Stimulated activated CD8-positive, alpha-beta memory T cell treated with anti-CD3 and anti-CD28 coated beads, Interleukin-7, amount 100 ng/mL, for 24 hours (primary cell): ENCODE results near the gene PPM1L.
"Not testable (repeated sequence)": the region's sequence is repeated elsewhere in the genome, so short reads cannot be mapped to it uniquely, and the experiment has no call there.

Experiments used
- DNase-seq: peaks from one replicate; pipeline ENCODE4 v3.0.0-alpha.2; 2020; ENCODE audit warnings: low read depth

PPM1L gene

DNA sequence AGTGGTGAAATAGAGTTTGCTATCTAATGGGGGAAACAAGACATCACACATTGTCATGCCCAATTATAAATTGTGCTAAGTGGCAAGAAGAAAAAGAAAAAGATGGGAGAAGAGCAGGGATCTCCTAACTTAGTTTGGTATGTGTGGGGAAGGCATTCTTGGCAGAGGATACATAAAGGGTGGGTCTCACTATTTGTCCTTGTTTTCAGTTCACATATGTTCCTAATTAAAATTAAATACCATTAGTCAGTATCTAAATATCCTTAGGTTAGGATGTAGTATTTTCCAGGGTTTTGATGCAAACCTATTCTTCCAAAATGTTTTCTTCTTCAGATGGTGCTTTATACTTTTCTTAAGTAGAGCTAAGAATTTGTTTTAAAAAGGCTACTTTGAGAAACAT, 175.4 kb downstream of the PPM1L start:
- no peak for DNase-seq

DNA sequence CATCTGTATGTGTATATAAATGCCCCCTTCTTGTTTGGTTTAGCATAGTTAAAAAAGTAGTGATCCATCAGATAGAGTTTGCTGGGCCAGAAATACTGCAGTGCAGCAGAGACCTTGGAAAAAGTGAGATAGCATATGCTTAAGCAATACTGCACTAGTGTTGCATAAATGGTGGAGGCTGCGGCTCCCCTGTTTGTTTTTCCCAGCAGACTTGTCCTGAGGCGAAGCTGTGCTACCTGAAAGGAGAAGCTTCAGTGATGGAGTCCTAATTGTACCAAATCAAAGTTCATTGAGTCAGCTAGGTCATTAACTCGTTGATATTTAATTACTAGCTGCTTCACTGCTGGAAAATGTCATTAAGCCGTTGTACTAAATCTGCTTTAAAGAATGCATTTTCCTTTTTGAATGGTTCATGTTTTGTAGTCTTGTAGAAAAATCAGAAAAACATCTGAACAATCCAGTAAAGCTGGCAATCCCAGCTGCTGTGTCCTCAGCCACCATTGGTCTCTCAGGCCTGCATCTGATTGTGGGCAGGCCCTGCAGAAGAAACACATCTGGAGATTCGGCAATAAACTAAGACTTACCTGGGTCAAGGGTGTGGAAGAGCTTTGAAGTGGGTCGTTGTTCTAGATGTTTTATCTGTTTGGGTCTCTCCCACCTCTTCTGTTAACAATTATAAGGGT, 179.5 kb downstream of the PPM1L start:
- DNase-seq, result no peak

DNA sequence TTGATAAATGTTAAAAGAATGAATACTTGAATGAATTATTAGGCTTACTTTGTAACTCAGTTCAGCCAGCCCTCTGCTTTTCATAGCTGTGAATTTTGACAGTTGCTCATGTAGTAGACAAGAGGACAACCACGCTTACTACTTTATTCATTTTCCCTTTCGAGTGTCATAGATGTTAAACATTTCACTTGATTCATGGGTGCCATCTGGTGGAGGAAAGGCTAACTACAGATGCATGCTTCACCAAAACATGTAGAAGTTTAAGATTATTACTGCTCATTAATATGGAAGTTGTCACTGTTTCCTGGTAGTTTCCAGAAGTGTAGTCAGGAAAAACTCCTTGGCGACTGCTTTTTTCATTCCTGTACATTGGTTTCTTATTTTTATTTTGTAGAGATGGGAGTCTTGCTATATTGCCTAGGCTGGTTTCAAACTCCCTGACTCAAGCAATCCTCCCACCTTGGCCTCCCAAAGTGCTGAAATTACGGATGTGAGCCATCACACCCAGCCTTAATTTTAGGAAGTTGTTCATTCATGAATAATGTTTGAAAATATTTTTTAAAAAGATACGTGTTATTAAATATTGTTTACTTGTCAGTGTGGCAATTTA, 186.0 kb downstream of the PPM1L start:
- peak; percentile 53 for DNase-seq

DNA sequence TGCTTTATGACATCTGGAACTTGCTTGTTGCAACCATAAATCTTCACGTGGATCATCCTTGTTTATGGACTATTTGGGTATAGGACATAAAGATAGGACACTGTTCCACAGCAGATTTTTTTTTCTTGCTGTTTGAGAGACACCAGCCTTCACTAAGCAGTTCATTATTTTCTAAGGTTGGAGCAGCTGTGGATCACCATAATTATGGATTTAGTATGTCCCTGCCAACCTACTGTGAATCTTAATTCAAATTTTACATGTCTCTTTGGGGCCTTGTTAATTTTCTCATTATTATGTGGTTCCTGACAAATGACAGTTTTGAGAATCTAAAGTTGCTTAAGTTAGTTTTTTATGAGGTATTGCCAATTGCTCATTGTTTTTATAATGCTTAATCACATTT, 188.0 kb downstream of the PPM1L start:
- DNase-seq, result no peak

DNA sequence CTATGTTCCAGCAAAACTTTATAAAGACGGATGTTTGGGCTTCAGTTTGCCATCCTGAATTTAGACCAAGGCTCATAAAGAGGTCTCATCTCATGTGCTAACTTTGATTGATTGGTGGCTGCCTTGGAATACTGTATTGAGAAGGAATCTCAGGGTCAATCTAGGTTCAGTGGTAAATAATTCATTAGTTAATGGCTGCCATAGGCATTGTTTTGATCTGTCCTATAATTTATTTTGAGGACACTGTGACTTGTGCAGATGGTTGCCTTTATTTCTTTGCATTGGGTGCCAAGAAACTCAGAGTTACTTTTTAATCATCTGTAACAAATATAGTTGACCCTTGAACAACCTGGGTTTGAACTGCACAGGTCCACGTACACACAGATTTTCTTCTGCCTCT, 189.3 kb downstream of the PPM1L start:
- DNase-seq, result no peak

DNA sequence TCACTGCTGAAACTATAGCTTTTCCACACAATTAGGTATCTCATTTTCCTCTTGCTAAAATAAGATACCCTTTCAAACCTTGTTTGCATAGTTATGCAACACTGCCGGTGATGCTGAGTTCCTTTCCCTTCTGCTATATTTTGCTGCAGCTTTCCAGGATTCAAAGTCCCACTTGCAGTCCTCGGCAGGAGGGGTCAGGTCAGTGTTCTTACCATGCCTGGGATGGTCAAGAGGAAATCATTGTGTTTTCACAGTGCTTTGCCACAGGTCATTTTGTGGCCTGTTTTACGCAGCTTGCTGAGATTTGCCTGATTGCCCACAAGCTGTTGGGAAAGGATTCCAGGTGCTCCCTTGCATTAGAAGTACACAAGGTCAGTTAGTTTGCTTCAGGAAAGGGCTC, 192.2 kb downstream of the PPM1L start:
- no peak for DNase-seq

DNA sequence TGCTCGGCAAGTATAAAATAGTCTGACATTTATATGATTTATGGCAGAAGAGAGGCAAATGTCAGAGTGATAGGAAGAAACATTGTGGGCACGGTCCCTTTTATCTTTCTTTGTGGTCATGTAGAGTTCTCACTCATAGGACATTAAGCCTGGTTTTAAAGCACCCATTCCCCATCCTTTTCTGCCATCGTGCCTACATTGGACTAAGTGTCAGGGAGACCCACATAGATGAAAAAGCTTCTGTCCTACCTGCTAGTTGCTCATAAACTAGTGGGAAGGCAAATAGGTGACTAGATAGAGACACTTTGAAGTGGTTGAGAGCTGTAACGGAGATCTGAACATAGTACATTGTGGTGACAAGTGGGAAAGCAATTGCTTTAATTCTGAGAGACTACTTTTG, 193.4 kb downstream of the PPM1L start:
- DNase-seq, result no peak

DNA sequence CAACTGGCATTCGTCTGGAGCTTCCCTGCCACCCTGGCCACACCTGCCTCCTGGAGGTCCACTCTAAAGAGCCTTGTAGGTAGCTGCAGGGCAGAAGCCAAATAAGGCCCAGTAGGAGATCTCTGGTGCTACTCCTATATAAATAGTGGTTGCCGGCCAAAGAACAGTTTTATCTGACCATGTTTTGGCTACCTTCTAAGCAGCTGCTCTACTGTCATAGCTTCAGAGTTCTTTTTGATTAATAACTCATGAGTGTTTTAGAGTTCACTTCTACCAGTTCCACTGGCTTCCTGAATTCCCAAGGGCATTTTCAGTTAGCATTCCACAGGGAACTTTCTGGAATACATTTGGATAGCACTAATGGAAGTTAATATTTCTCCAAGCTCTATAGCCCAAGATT, 194.5 kb downstream of the PPM1L start:
- no peak for DNase-seq

DNA sequence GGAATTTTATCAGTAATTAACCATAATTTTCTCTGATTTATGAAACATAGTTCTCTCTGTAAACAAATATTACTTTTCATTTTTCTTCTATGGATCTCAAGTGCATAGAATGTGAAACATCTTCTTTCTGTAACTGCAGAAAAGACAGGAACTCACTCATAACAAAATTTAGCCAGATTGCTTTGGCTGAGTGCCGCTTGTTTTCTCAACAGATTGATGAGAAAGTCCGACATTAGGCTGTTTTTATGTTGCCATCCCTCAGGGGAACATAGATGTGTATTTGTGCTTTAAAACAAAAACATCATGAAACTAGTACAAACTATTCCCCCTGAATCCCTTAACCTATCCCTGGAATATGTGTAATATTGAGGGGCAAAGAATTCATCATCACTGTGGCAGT, 194.9 kb downstream of the PPM1L start:
- DNase-seq, result no peak

DNA sequence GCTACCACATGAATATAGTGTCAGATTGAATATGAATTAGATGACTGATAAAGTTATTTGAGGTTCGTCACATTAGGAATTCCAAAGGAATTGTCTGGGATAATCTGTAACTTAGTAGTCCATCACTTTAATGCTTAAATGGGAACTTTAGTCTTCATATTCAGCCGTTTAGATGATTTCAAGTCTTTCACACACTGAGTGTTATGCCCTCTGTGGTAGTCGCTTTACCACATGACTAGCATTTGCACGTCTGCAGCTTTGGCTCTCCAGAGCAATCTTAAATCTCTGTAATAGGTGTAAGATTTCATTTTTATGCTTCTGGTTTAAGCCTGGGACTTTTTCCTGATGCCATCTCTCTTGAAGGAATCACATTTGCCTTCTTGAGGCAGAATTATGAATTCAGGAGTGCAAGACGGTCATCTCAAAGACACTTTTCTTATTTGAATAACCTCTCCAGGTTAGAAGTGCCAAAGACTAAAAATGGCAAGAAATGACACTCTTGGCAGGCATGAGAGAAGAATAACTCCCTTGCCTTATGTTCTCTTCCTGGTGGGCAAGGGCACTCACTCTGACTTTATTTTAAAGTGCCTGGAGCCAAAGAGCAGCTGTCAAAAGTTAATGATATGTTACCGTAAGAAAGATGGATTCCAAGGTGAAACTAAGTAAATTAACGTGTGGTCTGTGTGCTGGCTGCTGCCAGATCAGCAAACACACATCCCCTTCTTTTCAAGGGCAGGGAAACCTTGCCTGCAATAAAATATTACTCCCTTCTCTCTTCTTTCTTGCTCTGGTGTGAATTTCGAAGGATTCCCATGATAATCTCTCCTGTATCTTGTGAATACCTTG, 195.8 kb downstream of the PPM1L start:
- DNase-seq, result no peak

DNA sequence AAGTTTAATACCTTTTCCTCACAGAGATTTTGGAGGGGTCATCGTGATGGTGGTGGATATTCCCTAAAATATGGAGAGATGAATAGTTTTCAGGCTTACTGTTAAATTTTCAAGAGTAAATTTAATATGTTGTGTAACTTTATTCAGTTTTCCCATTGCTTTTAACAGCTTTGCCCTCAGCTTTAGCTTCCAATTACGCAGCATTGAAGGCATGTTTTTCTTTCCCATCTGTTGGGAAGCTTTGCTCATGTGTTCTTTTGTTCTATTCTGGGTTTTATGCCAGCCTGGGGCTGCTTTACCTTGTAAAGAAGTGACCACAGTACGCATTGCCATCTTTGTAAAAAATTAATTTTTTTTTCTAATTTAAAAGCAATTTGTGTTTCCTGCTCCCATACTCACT, 197.7 kb downstream of the PPM1L start:
- no peak for DNase-seq

DNA sequence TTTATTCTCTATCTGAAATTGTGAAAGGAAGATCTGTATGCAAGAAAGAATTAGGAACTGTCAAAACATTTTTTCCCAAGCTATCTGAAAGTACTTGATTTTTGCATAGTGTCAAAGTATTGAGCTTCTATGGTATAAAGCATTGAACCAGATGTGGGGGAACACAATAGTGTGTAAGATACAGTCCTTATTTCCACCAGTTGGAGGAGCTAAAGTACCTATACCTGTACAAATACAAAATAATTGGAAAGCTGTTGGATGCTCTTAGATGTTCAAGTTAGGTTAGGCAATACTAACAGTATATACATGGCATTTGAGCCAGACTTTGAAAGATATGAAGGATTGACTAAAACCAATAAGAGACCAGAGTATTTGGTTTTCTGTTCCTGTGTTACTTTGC, 200.8 kb downstream of the PPM1L start:
- DNase-seq, result no peak

DNA sequence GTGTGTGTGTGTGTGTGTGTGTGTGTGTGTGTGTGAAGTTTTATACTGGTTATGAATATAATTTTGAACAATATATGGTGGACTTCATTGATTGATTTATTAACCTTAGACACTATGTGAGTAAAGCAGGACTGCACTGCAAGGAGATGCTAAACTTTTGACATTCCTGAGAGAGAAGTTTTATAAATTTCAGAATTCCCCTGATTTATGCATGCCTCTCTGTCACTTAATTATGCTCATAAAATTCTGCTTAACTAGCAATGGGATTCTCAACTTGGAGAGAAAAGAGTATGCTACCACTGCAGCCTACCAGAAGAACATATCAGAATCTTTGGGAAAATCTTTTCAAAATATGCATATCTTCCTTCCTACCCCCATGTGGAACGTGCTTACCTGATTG, 204.5 kb downstream of the PPM1L start:
- no peak for DNase-seq

DNA sequence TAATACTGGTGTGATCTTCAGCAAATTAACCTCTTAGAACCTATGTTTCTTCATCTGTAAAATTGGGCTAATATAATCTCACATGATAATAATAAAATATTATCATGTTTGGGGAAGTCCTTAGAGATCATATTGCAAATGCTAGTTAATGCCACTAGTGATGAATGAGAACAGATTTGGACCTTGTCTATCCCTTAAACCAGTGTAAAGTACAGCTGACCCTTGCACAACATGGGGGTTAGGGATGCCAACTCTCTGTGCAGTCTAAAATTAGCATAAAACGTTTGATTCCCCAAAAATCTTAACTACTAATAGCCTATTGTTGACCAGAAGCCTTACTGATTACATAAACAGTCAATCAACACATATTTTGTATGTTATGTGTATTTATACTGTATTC, 207.9 kb downstream of the PPM1L start:
- no peak for DNase-seq

DNA sequence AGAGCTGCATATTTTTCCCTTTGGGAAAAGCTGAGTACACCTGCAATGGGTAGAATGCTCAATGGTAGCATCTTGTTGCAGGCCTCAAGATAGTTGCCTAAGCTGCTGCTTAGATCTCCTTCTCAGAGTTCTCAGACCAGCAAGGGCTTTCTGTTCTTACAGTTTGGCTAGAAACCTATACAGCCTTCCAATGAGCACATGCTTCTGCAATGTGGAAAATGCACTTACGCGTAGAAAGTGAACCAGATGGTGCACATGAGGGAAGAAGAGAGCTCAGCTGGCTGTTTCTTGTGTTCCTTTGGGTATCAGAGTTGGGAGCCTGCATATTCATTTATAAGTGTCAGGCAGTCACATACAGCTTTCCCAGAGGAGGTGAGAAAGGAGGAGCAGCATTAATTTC, 212.7 kb downstream of the PPM1L start:
- DNase-seq, result no peak

DNA sequence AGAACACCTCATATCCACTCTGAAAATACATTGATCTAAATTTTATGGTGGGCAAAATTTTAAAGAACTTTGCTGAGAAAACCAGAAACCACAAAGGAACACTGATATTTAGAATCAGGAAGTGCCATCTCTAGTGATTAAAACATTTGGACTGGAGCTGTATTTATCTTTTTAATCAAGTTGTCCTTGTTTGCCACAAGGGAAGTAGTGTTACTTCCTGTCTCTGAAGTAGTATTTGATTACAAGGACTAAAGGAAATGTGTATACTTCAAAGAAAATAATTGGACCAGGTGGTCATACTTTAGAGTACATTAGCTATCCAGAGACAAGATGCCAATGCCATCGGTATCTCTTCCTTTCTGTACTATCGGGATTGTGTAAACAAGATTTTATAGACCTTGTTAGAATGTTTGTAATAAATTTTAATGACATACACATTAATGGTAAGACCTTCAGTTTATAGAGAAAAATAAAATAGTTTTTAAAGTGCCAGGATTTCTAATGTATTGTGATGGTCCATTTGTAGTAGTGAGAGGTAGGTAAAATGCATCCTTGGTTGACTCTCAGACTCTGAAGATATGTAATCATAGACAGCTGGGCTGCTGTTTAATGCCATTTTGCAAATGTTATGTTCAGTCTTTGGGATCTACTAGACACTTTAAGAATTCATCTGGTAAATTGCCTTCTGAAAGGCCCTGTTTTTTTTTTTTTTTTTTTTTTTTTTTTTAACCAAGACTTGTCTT, 217.2 kb downstream of the PPM1L start:
- DNase-seq, result no peak

DNA sequence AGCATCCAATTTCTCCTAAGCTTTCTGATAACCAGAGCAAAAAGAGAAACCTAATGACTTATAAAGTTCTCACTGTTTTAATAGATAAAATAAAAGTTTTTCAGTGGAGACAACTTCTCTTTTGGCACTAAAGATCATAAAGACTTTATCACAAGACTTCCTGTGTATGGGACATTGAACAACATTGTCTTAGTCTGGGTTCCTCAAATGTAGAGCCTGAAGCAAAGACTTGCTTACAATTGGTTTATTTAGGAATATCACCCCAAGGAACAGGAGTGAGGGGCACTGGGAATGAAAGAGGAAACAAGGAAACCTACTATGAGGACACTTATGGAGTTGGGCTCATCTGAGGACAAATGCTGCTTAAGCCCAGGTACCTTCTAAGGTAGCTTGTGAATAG, 221.7 kb downstream of the PPM1L start:
- DNase-seq, result no peak

DNA sequence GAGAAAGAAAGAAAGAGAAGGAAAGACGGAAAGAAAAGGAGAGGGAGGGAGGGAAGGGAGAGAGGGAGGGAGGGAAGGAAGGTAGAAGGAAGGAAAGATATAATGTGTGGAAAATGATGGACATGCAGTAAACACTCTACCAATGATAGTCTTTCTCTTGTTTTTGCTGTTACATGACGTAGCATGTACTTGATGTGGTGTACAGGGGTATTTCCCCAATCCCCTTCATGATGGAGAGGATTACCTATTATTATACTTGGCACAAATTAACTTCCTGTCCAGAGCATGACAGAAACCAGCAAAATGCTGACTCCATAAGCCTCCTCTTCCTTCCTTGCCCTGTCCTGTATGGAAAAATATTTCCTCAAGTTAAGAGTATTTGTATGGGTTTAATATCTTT, 224.7 kb downstream of the PPM1L start:
- DNase-seq, result no peak

DNA sequence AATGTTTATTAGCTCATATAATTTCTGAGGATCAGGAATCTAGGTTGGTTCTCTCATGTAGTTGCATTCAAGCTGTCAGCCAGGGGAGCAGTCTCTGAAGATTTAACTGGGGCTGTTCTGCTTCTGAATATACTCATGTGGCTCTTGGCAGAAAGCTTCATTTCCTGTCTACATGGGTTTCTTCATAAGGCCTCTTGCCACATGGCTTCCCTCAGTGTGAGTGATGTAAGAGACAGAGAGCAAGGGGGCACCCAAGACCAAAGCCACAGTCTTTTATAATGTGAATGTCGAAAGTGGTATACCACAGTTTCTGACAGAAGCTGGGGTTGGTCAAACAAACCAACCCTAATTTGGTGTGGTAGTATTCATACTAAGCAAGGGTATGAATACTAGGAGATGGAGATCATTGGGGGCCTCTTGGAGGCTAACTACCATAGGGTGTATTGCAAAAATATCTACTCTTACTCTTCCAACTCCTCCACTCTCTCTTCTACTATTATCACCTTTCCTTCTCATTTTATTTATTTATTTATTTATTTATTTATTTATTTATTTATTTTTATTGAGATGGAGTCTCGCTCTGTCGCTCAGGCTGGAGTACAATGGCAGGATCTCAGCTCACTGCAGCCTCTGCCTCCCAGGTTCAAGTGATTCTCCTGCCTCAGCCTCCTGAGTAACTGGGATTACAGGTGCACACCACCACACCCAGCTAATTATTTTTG, 225.3 kb downstream of the PPM1L start:
- DNase-seq, result no peak

DNA sequence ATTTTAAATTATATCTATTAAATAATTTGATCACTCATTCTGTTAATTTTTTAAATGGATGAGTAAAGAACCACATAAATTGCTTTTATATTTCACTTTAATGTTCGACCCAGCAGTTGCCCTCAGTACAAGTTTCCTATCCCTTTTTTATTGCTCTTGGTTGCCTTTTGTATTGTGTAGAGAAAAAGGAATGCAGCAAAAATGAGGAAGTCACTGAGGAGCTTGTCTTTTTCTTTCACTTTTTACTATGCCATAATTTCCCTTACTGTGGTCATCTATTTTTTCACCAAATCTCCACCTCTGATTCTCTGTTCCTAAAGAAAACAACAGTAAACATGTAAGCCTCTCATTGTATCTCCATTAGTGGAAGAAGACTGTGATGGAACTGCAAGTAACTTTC, 226.5 kb downstream of the PPM1L start:
- DNase-seq, result no peak

DNA sequence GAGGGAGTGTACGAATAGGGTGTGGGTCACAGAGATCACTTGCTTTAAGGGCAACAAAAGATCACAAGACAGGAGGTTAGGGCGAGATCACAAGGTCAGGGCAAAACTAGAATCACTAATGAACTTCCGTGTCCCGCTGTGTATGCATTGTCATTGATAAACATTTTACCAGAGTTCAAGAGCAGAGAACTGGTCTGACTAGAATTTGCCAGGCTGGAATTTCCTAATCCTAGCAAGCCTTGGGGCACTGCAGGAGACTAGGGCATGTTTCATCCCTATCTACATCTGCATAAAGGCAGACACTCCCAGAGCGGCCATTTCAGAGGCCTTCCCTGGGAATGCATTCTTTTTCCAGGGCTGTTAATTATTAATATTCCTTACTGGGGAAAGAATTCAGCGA, 227.9 kb downstream of the PPM1L start:
- DNase-seq, result not testable (repeated sequence)

DNA sequence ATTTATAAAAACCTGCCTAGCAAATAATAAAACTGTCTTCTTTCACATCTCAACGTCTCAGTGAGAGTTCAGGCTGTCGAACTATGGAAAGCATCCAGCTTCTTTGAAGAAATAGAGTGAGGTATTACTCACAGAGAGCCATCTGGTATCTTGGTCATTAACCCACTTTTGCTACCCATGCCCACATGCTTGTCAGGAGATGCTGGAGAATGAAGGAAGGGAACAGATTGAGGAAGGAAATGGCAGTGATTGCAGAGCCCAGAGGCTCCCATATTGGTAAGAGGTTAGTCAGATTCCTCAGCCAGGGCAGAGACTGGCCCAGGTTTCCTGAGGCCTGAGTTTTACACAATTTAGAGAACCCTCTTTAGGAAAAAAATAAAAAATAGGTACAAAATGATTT, 230.0 kb downstream of the PPM1L start:
- no peak for DNase-seq
